Gastroesophageal sphincter (tissue), 4 donors: ENCODE results near the gene TNFSF4. TPM values are rescaled to one million over a fixed set of nuclear protein-coding genes. Genes with fewer than 3 reads are reported as not detected.

ENCODE experiments used
- ATAC-seq: fragments of 150-250 bp; one replicate; pipeline ENCODE4 v1.9.1; 2016; ENCODE audit warnings: mild to moderate bottlenecking, moderate library complexity
- H3K27ac ChIP-seq, 4 donors: fragments of 200-600 bp; sonication (generic) in 3 of 4; 1 replicate in 3 of 4; 2 replicates in 1 of 4; pipeline ENCODE4 v1.5.1; 2016 to 2019
- H3K27me3 ChIP-seq: fragments of 200-600 bp; sonication (generic); one replicate; pipeline ENCODE4 v1.5.1; 2019
- H3K36me3 ChIP-seq, 2 donors: fragments of 200-600 bp; sonication (generic); one replicate each; pipeline ENCODE4 v1.5.1; 2019; ENCODE audit warnings: control low read depth in 1 of 2
- H3K4me1 ChIP-seq, 3 donors: fragments of 200-600 bp; sonication (generic); 1 replicate in 2 of 3; 2 replicates in 1 of 3; pipeline ENCODE4 v1.5.1; 2016 to 2019; ENCODE audit warnings: control low read depth in 2 of 3
- H3K4me3 ChIP-seq, 2 donors: fragments of 200-600 bp; sonication (generic); one replicate each; pipeline ENCODE4 v1.5.1; 2019; ENCODE audit warnings: mild to moderate bottlenecking in 1 of 2, moderate library complexity in 1 of 2
- H3K9me3 ChIP-seq, 3 donors: fragments of 200-600 bp; sonication (generic); one replicate each; pipeline ENCODE4 v1.5.1; 2017 to 2019; ENCODE audit warnings: control low read depth in 2 of 3
- CTCF ChIP-seq, 4 experiments: fragments of 200-600 bp in 2 of 4; fragments of 450-650 bp in 2 of 4; sonication (generic) in 1 of 4; IDR thresholded peaks; one replicate each; pipeline ENCODE4 v1.5.1; 2017 to 2019; ENCODE audit warnings: antibody characterized with exemption in 4 of 4, mild to moderate bottlenecking in 2 of 4, moderate library complexity in 2 of 4
- EP300 ChIP-seq: sonication (generic); formaldehyde crosslinking; IDR thresholded peaks from one replicate; pipeline ENCODE4 v1.6.1; 2017; ENCODE audit warnings: antibody characterized with exemption, mild to moderate bottlenecking
- POLR2A ChIP-seq, 2 donors: fragments of 450-650 bp; IDR thresholded peaks; one replicate each; pipeline ENCODE4 v1.6.1; 2017; ENCODE audit warnings: antibody characterized with exemption in 2 of 2, mild to moderate bottlenecking in 2 of 2, moderate library complexity in 1 of 2
- POLR2AphosphoS5 ChIP-seq: sonication (generic); formaldehyde crosslinking; IDR thresholded peaks from one replicate; pipeline ENCODE4 v1.6.1; 2017; ENCODE audit warnings: antibody characterized with exemption
- WGBS, 2 donors: methylation state at CpG; one replicate each; pipeline ENCODE4 v1.1.5; 2018; ENCODE audit warnings: low coverage in 1 of 2; 5-methylcytosine and 5-hydroxymethylcytosine counted together
- total RNA-seq, 4 donors: library from RNA; depleted of rRNA; stranded (reverse); fragments of >200 nt; gene quantifications; one replicate each; pipeline ENCODE4 v1.1.0, GENCODE V29; 2016

The TNFSF4 gene
- total RNA-seq, 4 donors from 2014 or later = 2.6 to 24.0 (median 4.4) TPM

DNA sequence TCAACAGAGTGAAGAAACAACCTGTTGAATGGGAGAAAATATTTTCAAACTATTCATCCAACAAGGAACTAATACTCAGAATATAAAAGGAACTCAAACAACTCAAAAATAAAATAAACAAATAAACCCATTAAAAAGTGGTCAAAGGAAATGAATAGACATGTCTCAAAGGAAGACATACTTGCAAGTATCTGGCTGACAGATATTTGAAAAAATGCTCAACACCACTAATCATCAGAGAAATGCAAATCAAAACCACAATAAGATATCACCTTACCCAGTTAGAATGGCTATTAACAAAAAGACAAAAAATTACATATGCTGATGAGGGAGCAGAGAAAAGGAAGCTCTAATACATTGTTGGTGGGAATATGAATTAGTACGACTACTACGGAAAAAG, 38.2 kb downstream of the TNFSF4 start:
- no peaks in the 10 kb centered on the region for H3K4me1 ChIP-seq
- H3K27me3 ChIP-seq = no peaks in the 10 kb centered on the region
- peaks cover 0 to 4% (median 0%) of the 10 kb centered on the region in 3 donors for H3K9me3 ChIP-seq
- WGBS, 2 donors = 92 to 100% methylated on average over 2 of the region's 2 CpGs
- H3K4me3 ChIP-seq = no peak overlapping the region
- TF ChIP-seq CTCF (IDR thresholded peaks at IDR 0.05) (no peak), EP300 (no peak), POLR2AphosphoS5 (no peak), POLR2A (IDR thresholded peaks at IDR 0.05) (no peak)
- no peaks in the 10 kb centered on the region for H3K36me3 ChIP-seq
- H3K27ac ChIP-seq = no peak overlapping the region
- ATAC-seq = no peak

DNA sequence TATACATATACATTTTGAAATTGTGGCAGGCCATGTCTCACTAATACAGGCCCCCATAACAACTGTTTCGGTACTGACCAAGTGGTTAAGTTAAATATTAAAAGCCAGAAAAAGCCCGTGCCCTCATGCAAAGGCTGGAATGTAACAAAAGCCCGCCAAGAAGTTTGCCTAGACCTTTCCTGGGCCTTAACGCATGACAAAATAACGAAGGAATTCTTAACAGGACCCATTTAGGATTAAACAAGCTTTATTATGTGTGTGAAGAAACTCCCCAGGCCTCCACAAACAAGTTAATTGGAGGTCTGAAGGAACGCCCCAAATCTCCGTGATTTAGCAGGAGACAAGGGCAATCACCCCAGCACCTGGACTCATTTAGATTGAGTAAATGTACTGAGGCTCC, 42.4 kb downstream of the TNFSF4 start:
- no peaks in the 10 kb centered on the region for H3K4me1 ChIP-seq
- no peaks in the 10 kb centered on the region for H3K36me3 ChIP-seq
- no peaks in the 10 kb centered on the region for H3K27me3 ChIP-seq
- no peaks in the 10 kb centered on the region for H3K9me3 ChIP-seq
- H3K27ac ChIP-seq = no peak overlapping the region
- WGBS, 2 donors = 82 to 84% methylated on average over 7 of the region's 7 CpGs
- H3K4me3 ChIP-seq = no peak overlapping the region
- ATAC-seq = no peak
- TF ChIP-seq EP300 (no peak), POLR2A (IDR thresholded peaks at IDR 0.05) (no peak), CTCF (IDR thresholded peaks at IDR 0.05) (no peak)

GRCh38 chr1:173164178-173164577, 43.0 kb downstream of the TNFSF4 start:
- TF ChIP-seq EP300 (no peak), POLR2A (IDR thresholded peaks at IDR 0.05) (no peak), CTCF (IDR thresholded peaks at IDR 0.05) (no peak), POLR2AphosphoS5 (no peak)
- no peak for ATAC-seq
- Histone ChIP-seq H3K36me3 (no peaks in the 10 kb centered on the region), H3K27ac (no peak overlapping the region), H3K27me3 (no peaks in the 10 kb centered on the region), H3K4me3 (no peak overlapping the region), H3K9me3 (no peaks in the 10 kb centered on the region), H3K4me1 (no peaks in the 10 kb centered on the region)
- WGBS, 2 donors = 82 to 100% methylated on average over 1 of the region's 1 CpG

DNA sequence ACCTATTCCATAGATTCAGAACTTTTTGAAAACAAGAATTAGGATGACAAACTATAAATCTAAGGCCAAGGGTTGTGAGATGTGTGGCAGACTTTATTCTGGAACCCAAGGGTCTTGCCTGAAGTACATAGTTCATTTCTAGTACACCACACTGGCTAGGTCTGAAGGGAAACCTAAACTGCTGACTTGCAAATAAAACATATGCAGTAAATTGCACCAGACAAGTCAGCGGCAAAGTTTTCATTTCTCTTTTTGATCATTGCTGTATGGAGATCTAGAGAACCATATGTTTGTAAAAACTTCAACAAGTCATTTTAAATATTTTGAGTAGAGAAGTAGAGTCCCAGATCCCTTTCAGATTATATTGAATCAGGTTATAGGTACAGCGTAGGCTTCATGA, 43.9 kb downstream of the TNFSF4 start:
- ATAC-seq = no peak
- no peaks in the 10 kb centered on the region for H3K4me1 ChIP-seq
- TF ChIP-seq CTCF (IDR thresholded peaks at IDR 0.05) (no peak), POLR2AphosphoS5 (no peak), EP300 (no peak), POLR2A (IDR thresholded peaks at IDR 0.05) (no peak)
- H3K4me3 ChIP-seq = no peak overlapping the region
- 92 to 100% methylated on average over 2 of the region's 2 CpGs for WGBS, 2 donors
- H3K27me3 ChIP-seq = no peaks in the 10 kb centered on the region
- H3K36me3 ChIP-seq = no peaks in the 10 kb centered on the region
- no peak overlapping the region for H3K27ac ChIP-seq
- no peaks in the 10 kb centered on the region for H3K9me3 ChIP-seq

GRCh38 chr1:173162601-173163000, 44.5 kb downstream of the TNFSF4 start:
- Histone ChIP-seq H3K27ac (no peak overlapping the region), H3K4me3 (no peak overlapping the region), H3K4me1 (no peaks in the 10 kb centered on the region), H3K36me3 (no peaks in the 10 kb centered on the region), H3K27me3 (no peaks in the 10 kb centered on the region), H3K9me3 (no peaks in the 10 kb centered on the region)
- 100% methylated on average over 1 of the region's 1 CpG; no CpG with 5 or more reads in 1 of the 2 donors for WGBS, 2 donors
- TF ChIP-seq CTCF (IDR thresholded peaks at IDR 0.05) = no peak
- no peak for TF ChIP-seq POLR2AphosphoS5
- no peak for TF ChIP-seq POLR2A (IDR thresholded peaks at IDR 0.05)
- TF ChIP-seq EP300 = no peak
- ATAC-seq = no peak
